IPS-20b (cell line): Measurements from ENCODE around the gene AP3S2.

ENCODE experiments used
- H3K27ac ChIP-seq: one replicate; pipeline ENCODE4 v1.5.1; 2013; ENCODE audit warnings: low read length
- H3K27me3 ChIP-seq: 2 replicates; pipeline ENCODE4 v1.6.1; 2013; ENCODE audit warnings: mild to moderate bottlenecking, low read length, inconsistent platforms; ENCODE audit not compliant: insufficient read depth
- H3K36me3 ChIP-seq: 2 replicates; pipeline ENCODE4 v1.6.1; 2013; ENCODE audit warnings: low read depth, mild to moderate bottlenecking, inconsistent platforms, low read length, moderate library complexity; ENCODE audit not compliant: insufficient read depth
- H3K4me1 ChIP-seq: 2 replicates; pipeline ENCODE4 v1.6.1; 2013; ENCODE audit warnings: mild to moderate bottlenecking, control low read depth, inconsistent platforms, low read length, moderate library complexity; ENCODE audit not compliant: insufficient read depth
- H3K4me3 ChIP-seq: 2 replicates; pipeline ENCODE4 v1.5.1; 2013; ENCODE audit warnings: mild to moderate bottlenecking, low read length, inconsistent platforms
- H3K9ac ChIP-seq: 2 replicates; pipeline ENCODE4 v1.6.1; 2013; ENCODE audit warnings: low read depth, mild to moderate bottlenecking, inconsistent platforms, low read length, moderate library complexity
- H3K9me3 ChIP-seq: 2 replicates; pipeline ENCODE4 v1.6.1; 2013; ENCODE audit warnings: mild to moderate bottlenecking, low read depth, low read length, inconsistent platforms; ENCODE audit not compliant: insufficient read depth

Gene AP3S2

GRCh38 chr15:89828281-89829145, 65.3 kb downstream of the AP3S2 start:
- Histone ChIP-seq H3K4me3 (no peak overlapping the region), H3K36me3 (peaks cover 9% of the 10 kb centered on the region; the same call in 1 of the 2 replicates), H3K9me3 (no peaks in the 10 kb centered on the region), H3K9ac (no peak overlapping the region), H3K27me3 (no peaks in the 10 kb centered on the region), H3K27ac (no peak overlapping the region), H3K4me1 (no peaks in the 10 kb centered on the region)

GRCh38 chr15:89827829-89828228, 66.0 kb downstream of the AP3S2 start:
- H3K27ac ChIP-seq = no peak overlapping the region

GRCh38 chr15:89826671-89827655, 66.8 kb downstream of the AP3S2 start:
- no peaks in the 10 kb centered on the region for H3K36me3 ChIP-seq
- no peak overlapping the region for H3K9ac ChIP-seq
- H3K27ac ChIP-seq = no peak overlapping the region
- no peaks in the 10 kb centered on the region for H3K9me3 ChIP-seq
- no peaks in the 10 kb centered on the region for H3K27me3 ChIP-seq
- no peak overlapping the region for H3K4me3 ChIP-seq
- no peaks in the 10 kb centered on the region for H3K4me1 ChIP-seq

More at GRCh38 chr15:89827829-89828228, 66.0 kb downstream of the AP3S2 start:
- H3K36me3 ChIP-seq = peaks cover 2% of the 10 kb centered on the region; the same call in 1 of the 2 replicates
- H3K4me1 ChIP-seq = no peaks in the 10 kb centered on the region
- no peaks in the 10 kb centered on the region for H3K27me3 ChIP-seq
- H3K4me3 ChIP-seq = no peak overlapping the region
- no peak overlapping the region for H3K9ac ChIP-seq
- H3K9me3 ChIP-seq = no peaks in the 10 kb centered on the region

GRCh38 chr15:89825271-89825940, 68.4 kb downstream of the AP3S2 start:
- Histone ChIP-seq H3K27me3 (no peaks in the 10 kb centered on the region), H3K9me3 (no peaks in the 10 kb centered on the region), H3K4me3 (no peak overlapping the region), H3K4me1 (no peaks in the 10 kb centered on the region), H3K36me3 (no peaks in the 10 kb centered on the region), H3K9ac (no peak overlapping the region), H3K27ac (no peak overlapping the region)

- Histone ChIP-seq H3K4me3 (no peak overlapping the region), H3K27ac (no peak overlapping the region), H3K4me1 (no peaks in the 10 kb centered on the region), H3K36me3 (no peaks in the 10 kb centered on the region), H3K9me3 (no peaks in the 10 kb centered on the region), H3K9ac (no peak overlapping the region), H3K27me3 (no peaks in the 10 kb centered on the region)
Measured at GRCh38 chr15:89824607-89824867, 69.3 kb downstream of the AP3S2 start.

GRCh38 chr15:89823836-89824606, 69.8 kb downstream of the AP3S2 start:
- Histone ChIP-seq H3K9ac (no peak overlapping the region), H3K27me3 (no peaks in the 10 kb centered on the region), H3K4me1 (no peaks in the 10 kb centered on the region), H3K4me3 (no peak overlapping the region), H3K9me3 (no peaks in the 10 kb centered on the region), H3K36me3 (no peaks in the 10 kb centered on the region), H3K27ac (no peak overlapping the region)

GRCh38 chr15:89822951-89823711, 70.7 kb downstream of the AP3S2 start:
- Histone ChIP-seq H3K9ac (no peak overlapping the region), H3K4me1 (no peaks in the 10 kb centered on the region), H3K27ac (no peak overlapping the region)

GRCh38 chr15:89822611-89822950, 71.2 kb downstream of the AP3S2 start:
- no peaks in the 10 kb centered on the region for H3K9me3 ChIP-seq
- H3K4me1 ChIP-seq = no peaks in the 10 kb centered on the region
- H3K9ac ChIP-seq = no peak overlapping the region
- peaks cover 8% of the 10 kb centered on the region for H3K27me3 ChIP-seq
- no peaks in the 10 kb centered on the region for H3K36me3 ChIP-seq
- H3K4me3 ChIP-seq = no peak overlapping the region
- H3K27ac ChIP-seq = no peak overlapping the region

More at GRCh38 chr15:89822951-89823711, 70.7 kb downstream of the AP3S2 start:
- no peaks in the 10 kb centered on the region for H3K9me3 ChIP-seq
- H3K4me3 ChIP-seq = no peak overlapping the region
- H3K27me3 ChIP-seq = peaks cover 2% of the 10 kb centered on the region
- H3K36me3 ChIP-seq = no peaks in the 10 kb centered on the region

- no peaks in the 10 kb centered on the region for H3K9me3 ChIP-seq
- H3K36me3 ChIP-seq = no peaks in the 10 kb centered on the region
- H3K27me3 ChIP-seq = peaks cover 10% of the 10 kb centered on the region
- H3K4me3 ChIP-seq = no peak overlapping the region
- H3K9ac ChIP-seq = no peak overlapping the region
- H3K27ac ChIP-seq = no peak overlapping the region
- H3K4me1 ChIP-seq = no peaks in the 10 kb centered on the region
Measured at GRCh38 chr15:89822026-89822425, 71.8 kb downstream of the AP3S2 start.

GRCh38 chr15:89820666-89821611, 72.9 kb downstream of the AP3S2 start:
- peaks cover 21% of the 10 kb centered on the region for H3K27me3 ChIP-seq
- H3K4me3 ChIP-seq = no peak overlapping the region
- H3K4me1 ChIP-seq = no peaks in the 10 kb centered on the region
- no peak overlapping the region for H3K27ac ChIP-seq
- no peaks in the 10 kb centered on the region for H3K36me3 ChIP-seq
- no peak overlapping the region for H3K9ac ChIP-seq
- H3K9me3 ChIP-seq = no peaks in the 10 kb centered on the region
